H1 (cell line): ENCODE results near the gene EXD3. TPM values are rescaled to one million over a fixed set of nuclear protein-coding genes. Genes with fewer than 3 reads are reported as not detected.
"Not testable (repeated sequence)": the region's sequence is repeated elsewhere in the genome, so short reads cannot be mapped to it uniquely, and the experiment has no call there.

ENCODE experiments used
- CTCF ChIA-PET: fragments of 300-600 bp; sonication (Branson Sonifier 250); formaldehyde crosslinking; loops from one replicate; lab custom pipeline; 2021; ENCODE audit not compliant: partially characterized antibody; lab: Charles Lee
- POLR2A ChIA-PET: fragments of 300-600 bp; sonication (Branson Sonifier 250); formaldehyde crosslinking; loops from one replicate; lab custom pipeline; 2021; ENCODE audit warnings: inconsistent platforms; ENCODE audit not compliant: partially characterized antibody; lab: Charles Lee
- DNase-seq, 2 experiments: peaks; one replicate each; pipeline versions ENCODE4 v3.0.0 to v3.0.0-alpha.2; 2010 to 2022; ENCODE audit warnings: low spot score in 2 of 2, low read depth in 1 of 2, mixed read lengths in 1 of 2
- FAIRE-seq: peaks from 2 replicates; lab custom pipeline; 2011; peaks lifted over from hg19 to GRCh38; lab: Jason Lieb, UNC
- H2AFZ ChIP-seq: 2 replicates; pipeline ENCODE4 v1.8.1; 2012; ENCODE audit warnings: low read length, inconsistent platforms
- H2AK5ac ChIP-seq: 2 replicates; pipeline ENCODE4 v1.6.1; 2013; ENCODE audit warnings: low read depth, low read length
- H2BK120ac ChIP-seq: replicated peaks from 2 replicates; pipeline ENCODE3; 2013; ENCODE audit warnings: low read depth, low read length, inconsistent platforms
- H2BK12ac ChIP-seq: 2 replicates; pipeline ENCODE4 v1.6.1; 2013; ENCODE audit warnings: low read depth, low read length
- H2BK15ac ChIP-seq: 2 replicates; pipeline ENCODE4 v1.6.1; 2013; ENCODE audit warnings: low read length
- H2BK20ac ChIP-seq: 2 replicates; pipeline ENCODE4 v1.6.1; 2013; ENCODE audit warnings: low read length
- H2BK5ac ChIP-seq: 2 replicates; pipeline ENCODE4 v1.6.1; 2013; ENCODE audit warnings: low read depth, low read length
- H3K14ac ChIP-seq: 2 replicates; pipeline ENCODE4 v1.6.1; 2013; ENCODE audit warnings: inconsistent platforms; ENCODE audit not compliant: insufficient read length
- H3K18ac ChIP-seq: 2 replicates; pipeline ENCODE4 v1.6.1; 2013; ENCODE audit warnings: low read length; ENCODE audit errors: extremely low read depth
- H3K23ac ChIP-seq: 2 replicates; pipeline ENCODE4 v1.6.1; 2013; ENCODE audit warnings: inconsistent platforms; ENCODE audit not compliant: insufficient read length
- H3K23me2 ChIP-seq: 2 replicates; pipeline ENCODE4 v1.6.1; 2013; ENCODE audit warnings: low read depth, low read length
- H3K27ac ChIP-seq: 2 replicates; pipeline ENCODE4 v1.6.1; 2011; ENCODE audit warnings: low read depth, low read length, inconsistent platforms
- H3K27me3 ChIP-seq, 4 experiments: replicated peaks in 1 of 4; 1 replicate in 1 of 4; 2 replicates in 3 of 4; pipeline versions ENCODE4 v1.6.1 to v1.8.1; 2011 to 2013; ENCODE audit warnings: low read length in 3 of 4, mild to moderate bottlenecking in 3 of 4, inconsistent platforms in 2 of 4, mixed read lengths in 2 of 4, moderate library complexity in 1 of 4; ENCODE audit not compliant: control insufficient read depth in 3 of 4, insufficient read depth in 3 of 4; ENCODE audit errors: extremely low read depth in 1 of 4
- H3K36me3 ChIP-seq, 4 experiments: 2 replicates each; pipeline versions ENCODE4 v1.6.1 to v1.8.1; 2011 to 2013; ENCODE audit warnings: mild to moderate bottlenecking in 4 of 4, low read length in 3 of 4, moderate library complexity in 2 of 4, control low read depth in 1 of 4, inconsistent platforms in 1 of 4; ENCODE audit not compliant: insufficient read depth in 4 of 4, control insufficient read depth in 2 of 4
- H3K4ac ChIP-seq: replicated peaks from 2 replicates; pipeline ENCODE3; 2013; ENCODE audit warnings: low read length, low read depth, mixed read lengths, inconsistent platforms; ENCODE audit not compliant: insufficient read length
- H3K4me1 ChIP-seq, 4 experiments: replicated peaks in 1 of 4; 1 replicate in 1 of 4; 2 replicates in 3 of 4; pipeline versions ENCODE4 v1.6.1 to v1.8.1; 2011 to 2013; ENCODE audit warnings: low read length in 3 of 4, inconsistent platforms in 2 of 4, mixed read lengths in 1 of 4; ENCODE audit not compliant: insufficient read depth in 4 of 4, control insufficient read depth in 3 of 4
- H3K4me2 ChIP-seq, 2 experiments: 2 replicates each; pipeline versions ENCODE4 v1.6.1 to v1.8.1; 2011 to 2013; ENCODE audit warnings: low read depth in 2 of 2, low read length in 2 of 2, control low read depth in 1 of 2, inconsistent platforms in 1 of 2, mild to moderate bottlenecking in 1 of 2; ENCODE audit not compliant: insufficient read depth in 1 of 2
- H3K4me3 ChIP-seq, 4 experiments: fragments of 200-600, 300-600 bp in 1 of 4; sonication (generic), shearing (Covaris generic), sonication (Bioruptor Twin) in 1 of 4; 2 replicates each; pipeline versions ENCODE4 v1.5.1 to v1.8.1; 2011 to 2016; ENCODE audit warnings: low read length in 4 of 4, low read depth in 3 of 4, control low read depth in 2 of 4, inconsistent platforms in 2 of 4, mild to moderate bottlenecking in 2 of 4, mixed read lengths in 1 of 4, moderate library complexity in 1 of 4; ENCODE audit not compliant: insufficient read depth in 2 of 4; ENCODE audit errors: extremely low read depth in 1 of 4
- H3K56ac ChIP-seq: replicated peaks from 2 replicates; pipeline ENCODE3; 2013; ENCODE audit warnings: low read depth, mild to moderate bottlenecking, mixed read lengths, low read length, inconsistent platforms; ENCODE audit not compliant: insufficient read length
- H3K79me1 ChIP-seq: 2 replicates; pipeline ENCODE4 v1.6.1; 2013; ENCODE audit warnings: low read depth, low read length, control low read depth
- H3K79me2 ChIP-seq, 2 experiments: 2 replicates each; pipeline versions ENCODE4 v1.6.1 to v1.8.1; 2012 to 2013; ENCODE audit warnings: low read length in 2 of 2, mild to moderate bottlenecking in 2 of 2, inconsistent platforms in 1 of 2; ENCODE audit not compliant: insufficient read depth in 2 of 2, control insufficient read depth in 1 of 2
- H3K9ac ChIP-seq, 4 experiments: replicated peaks in 1 of 4; 1 replicate in 1 of 4; 2 replicates in 3 of 4; pipeline versions ENCODE4 v1.6.1 to v1.8.1; 2011 to 2013; ENCODE audit warnings: low read depth in 3 of 4, low read length in 3 of 4, control low read depth in 2 of 4, mild to moderate bottlenecking in 2 of 4, moderate library complexity in 2 of 4, inconsistent platforms in 1 of 4; ENCODE audit errors: extremely low read depth in 1 of 4
- H3K9me3 ChIP-seq, 2 experiments: 2 replicates each; pipeline versions ENCODE4 v1.6.1 to v1.8.1; 2012 to 2013; ENCODE audit warnings: mild to moderate bottlenecking in 2 of 2, moderate library complexity in 2 of 2, control low read depth in 1 of 2, inconsistent platforms in 1 of 2, low read depth in 1 of 2, low read length in 1 of 2, mixed read lengths in 1 of 2; ENCODE audit not compliant: insufficient read depth in 2 of 2
- H4K20me1 ChIP-seq, 2 experiments: replicated peaks in 1 of 2; 2 replicates each; pipeline versions ENCODE3 to v1.8.1; 2011 to 2013; ENCODE audit warnings: inconsistent platforms in 2 of 2, low read length in 2 of 2, mild to moderate bottlenecking in 1 of 2; ENCODE audit not compliant: insufficient read depth in 2 of 2, control insufficient read depth in 1 of 2
- H4K5ac ChIP-seq: 2 replicates; pipeline ENCODE4 v1.6.1; 2013; ENCODE audit warnings: low read length, low read depth, mixed read lengths, inconsistent platforms; ENCODE audit not compliant: insufficient read length
- H4K8ac ChIP-seq: 2 replicates; pipeline ENCODE4 v1.8.0; 2013; ENCODE audit warnings: mild to moderate bottlenecking, moderate library complexity, low read length, inconsistent platforms; ENCODE audit not compliant: insufficient read depth; ENCODE audit errors: extremely low read depth
- H4K91ac ChIP-seq: replicated peaks from 2 replicates; pipeline ENCODE3; 2013; ENCODE audit warnings: low read length, mixed read lengths, inconsistent platforms; ENCODE audit not compliant: insufficient read length
- WGBS, 2 experiments: shearing (Covaris generic) in 1 of 2; methylation state at CpG; one replicate each; pipeline versions ENCODE4 v1.1.6 to v1.1.7; 2013 to 2015; ENCODE audit warnings: low lambda C conversion rate in 2 of 2, mixed read lengths in 2 of 2, inconsistent platforms in 1 of 2, low coverage in 1 of 2, missing lambda C conversion rate in 1 of 2; ENCODE audit not compliant: insufficient replicate concordance in 2 of 2, insufficient coverage in 1 of 2, insufficient read length in 1 of 2; ENCODE audit errors: extremely low coverage in 1 of 2, missing lambda C conversion rate in 1 of 2; 5-methylcytosine and 5-hydroxymethylcytosine counted together
- polyA plus RNA-seq, 7 experiments: library from polyadenylated mRNA; depleted of rRNA in 3 of 7; stranded (reverse) in 5 of 7; unstranded in 2 of 7; fragments of >200 nt in 5 of 7; fragments of 200-250 nt in 2 of 7; gene quantifications; 1 replicate in 5 of 7; 2 replicates in 1 of 7; 4 replicates in 1 of 7; pipeline versions ENCODE4 v1.2.1 to v1.2.3, GENCODE V29; 2011 to 2013; ENCODE audit warnings: missing spikeins in 2 of 7, mixed read lengths in 2 of 7
- total RNA-seq: library from RNA; stranded (reverse); fragmentation: NEBNext Ultra II Directional; extraction: Animal tissue kit (Norgen Biotek cat#: 25700); gene quantifications from 2 replicates; pipeline ENCODE4 v1.2.1, GENCODE V29; 2021

EXD3 gene
- total and polyA plus RNA-seq, 2 of the 8 experiments (the other 6 are each of a cell fraction or from before 2014, with no cell fraction given): 7.2 to 9.4 TPM

- ChIA-PET CTCF (interaction anchor here (1.5 kb wide), 1 partner anchor 100 kb away, joined by 3 read pairs; no protein-coding TSS in a partner anchor), POLR2A (interaction anchor here (1.4 kb wide), 1 partner anchor 14 kb away, joined by 3 read pairs; no protein-coding TSS in a partner anchor)
- H3K4me3 ChIP-seq, H4K8ac ChIP-seq, H2BK12ac ChIP-seq, H3K23ac ChIP-seq, H2BK15ac ChIP-seq, H4K20me1 ChIP-seq, H3K36me3 ChIP-seq, H3K9ac ChIP-seq, H3K4me2 ChIP-seq, H3K14ac ChIP-seq, H2BK20ac ChIP-seq, H3K9me3 ChIP-seq, H4K91ac ChIP-seq, H2AK5ac ChIP-seq, H2BK5ac ChIP-seq, H3K4me1 ChIP-seq, H4K5ac ChIP-seq, DNase-seq, H2AFZ ChIP-seq, H3K27me3 ChIP-seq, H3K23me2 ChIP-seq, H3K27ac ChIP-seq, H3K56ac ChIP-seq, FAIRE-seq, H2BK120ac ChIP-seq, H3K79me2 ChIP-seq, H3K79me1 ChIP-seq, H3K18ac ChIP-seq, H3K4ac ChIP-seq: not testable (repeated sequence)
- WGBS, 2 experiments: 90% methylated on average over 6 of the region's 12 CpGs; no CpG with 5 or more reads in 1 of the 2 experiments
Measured at GRCh38 chr9:137386507-137387113, 36.4 kb downstream of the EXD3 start.
